SJSA1 (cell line): ENCODE data around the gene PPP6R3. TPM values are rescaled to one million over a fixed set of nuclear protein-coding genes. Genes with fewer than 3 reads are reported as not detected.

Experiments
- DNase-seq, 2 experiments: peaks; one replicate each; pipeline ENCODE4 v3.0.0-alpha.2; 2015 to 2020; ENCODE audit warnings: low spot score in 2 of 2, low read depth in 1 of 2
- H3K27ac ChIP-seq: fragments of 250-450 bp; sonication (Bioruptor Pico); 2 replicates; pipeline ENCODE4 v1.5.1; 2020; ENCODE audit warnings: mild to moderate bottlenecking, moderate library complexity
- H3K27me3 ChIP-seq: fragments of 250-450 bp; sonication (Bioruptor Pico); replicated peaks from 2 replicates; pipeline ENCODE4 v1.5.1; 2020; ENCODE audit warnings: mild to moderate bottlenecking, moderate library complexity
- H3K36me3 ChIP-seq: fragments of 250-450 bp; sonication (Bioruptor Pico); 2 replicates; pipeline ENCODE4 v1.5.1; 2020; ENCODE audit warnings: mild to moderate bottlenecking
- H3K4me1 ChIP-seq: fragments of 250-450 bp; sonication (Bioruptor Pico); replicated peaks from 2 replicates; pipeline ENCODE4 v1.6.1; 2021; ENCODE audit warnings: mild to moderate bottlenecking
- H3K4me3 ChIP-seq: fragments of 250-450 bp; sonication (Bioruptor Pico); 2 replicates; pipeline ENCODE4 v1.5.1; 2020; ENCODE audit warnings: mild to moderate bottlenecking
- H3K9me3 ChIP-seq: fragments of 250-450 bp; sonication (Bioruptor Pico); replicated peaks from 2 replicates; pipeline ENCODE4 v1.5.1; 2020; ENCODE audit warnings: mild to moderate bottlenecking
- total RNA-seq: library from RNA; depleted of rRNA; stranded (reverse); fragments of >200 nt; shearing (Covaris generic); gene quantifications from 2 replicates; pipeline ENCODE4 v1.2.3, GENCODE V29; 2014

Gene PPP6R3
- total RNA-seq, 1 experiment from 2014 or later = 279 TPM

DNA sequence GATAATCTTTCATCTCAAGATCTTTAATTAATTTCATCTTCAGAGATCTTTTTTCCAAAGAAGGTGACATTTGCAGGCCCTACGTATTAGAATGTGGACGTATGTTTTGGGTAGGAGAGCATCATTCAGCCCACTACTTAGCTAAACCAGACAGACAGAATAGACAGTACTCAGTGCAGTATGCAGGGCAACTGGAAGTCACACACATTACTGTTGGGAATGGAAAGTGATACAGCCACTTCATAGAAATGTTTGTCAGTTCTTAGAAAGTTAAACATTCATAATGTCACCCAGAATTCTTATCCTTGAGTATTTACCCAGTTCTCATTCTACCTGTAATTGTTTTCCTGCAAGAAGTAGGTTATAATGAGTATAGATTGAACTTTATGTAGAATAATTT lies 102.9 kb downstream of the PPP6R3 start:
- H3K27me3 ChIP-seq = no peaks in the 10 kb centered on the region
- H3K4me1 ChIP-seq = no peaks in the 10 kb centered on the region
- no peak overlapping the region for H3K27ac ChIP-seq
- H3K9me3 ChIP-seq = no peaks in the 10 kb centered on the region
- H3K36me3 ChIP-seq = peaks cover 91% of the 10 kb centered on the region
- H3K4me3 ChIP-seq = no peak overlapping the region
- DNase-seq = no peak

DNA sequence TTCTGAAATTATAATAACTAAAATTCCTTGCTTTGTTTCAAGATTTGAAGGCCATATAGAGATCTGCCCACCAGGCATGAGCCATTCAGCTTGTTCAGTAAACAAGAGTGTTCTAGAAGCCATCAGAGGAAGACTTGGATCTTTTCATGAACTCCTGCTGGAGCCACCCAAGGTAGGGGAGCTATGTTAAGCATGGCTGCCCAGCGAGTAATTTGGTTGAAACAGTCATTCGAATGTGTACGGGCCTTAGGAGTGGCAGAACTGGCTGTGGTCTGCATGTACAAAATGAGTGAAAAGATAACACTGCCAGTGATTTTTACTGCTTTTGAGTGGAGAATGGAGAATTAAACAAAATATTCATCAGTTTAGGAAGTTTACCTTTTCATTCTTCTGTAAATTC lies 103.7 kb downstream of the PPP6R3 start:
- H3K36me3 ChIP-seq = peaks cover 91% of the 10 kb centered on the region
- H3K9me3 ChIP-seq = no peaks in the 10 kb centered on the region
- no peak for DNase-seq
- no peak overlapping the region for H3K4me3 ChIP-seq
- H3K27ac ChIP-seq = no peak overlapping the region
- H3K4me1 ChIP-seq = no peaks in the 10 kb centered on the region
- no peaks in the 10 kb centered on the region for H3K27me3 ChIP-seq

DNA sequence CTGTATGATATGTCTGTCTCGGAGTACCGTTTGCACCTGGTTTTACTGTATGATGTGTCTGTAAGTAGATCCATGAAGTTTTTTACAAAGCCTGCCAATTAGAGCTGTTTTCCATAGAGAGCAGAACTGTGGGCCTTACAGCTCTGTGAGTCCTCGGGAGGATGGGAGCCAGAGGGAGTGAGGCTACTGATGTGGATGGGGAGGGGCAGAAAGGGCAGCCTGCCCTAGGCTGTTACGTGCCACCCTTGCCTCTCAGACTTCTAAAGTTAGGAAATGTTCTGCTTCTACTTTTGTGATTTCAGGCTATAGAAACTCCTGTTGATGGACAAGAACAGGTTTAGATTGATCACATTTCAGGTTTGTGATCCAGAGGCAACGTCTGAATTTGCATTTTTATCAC lies 105.2 kb downstream of the PPP6R3 start:
- H3K27me3 ChIP-seq = no peaks in the 10 kb centered on the region
- no peak overlapping the region for H3K4me3 ChIP-seq
- DNase-seq = no peak
- no peak overlapping the region for H3K27ac ChIP-seq
- H3K4me1 ChIP-seq = no peaks in the 10 kb centered on the region
- no peaks in the 10 kb centered on the region for H3K9me3 ChIP-seq
- peaks cover 97% of the 10 kb centered on the region for H3K36me3 ChIP-seq

DNA sequence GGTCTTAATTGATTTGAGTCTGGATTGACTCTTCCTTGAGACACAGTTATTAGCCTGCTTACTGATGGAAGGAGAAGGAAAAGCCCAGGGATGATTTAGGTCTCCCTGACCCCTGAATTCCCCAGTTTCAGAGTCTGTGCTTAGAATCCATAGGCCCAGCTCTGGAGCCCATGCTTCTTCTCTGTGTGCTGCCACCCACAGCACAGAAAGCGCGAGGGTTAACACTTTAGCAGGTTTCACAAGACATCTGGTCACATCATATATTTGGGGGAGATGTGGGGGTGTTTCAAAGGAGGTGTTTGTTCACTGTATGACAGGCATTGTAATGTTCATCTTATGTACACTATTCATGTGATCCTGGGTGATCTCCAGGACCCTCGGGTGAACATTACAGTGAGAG lies 107.0 kb downstream of the PPP6R3 start:
- Histone ChIP-seq H3K4me3 (no peak overlapping the region), H3K36me3 (peaks cover 98% of the 10 kb centered on the region)
- DNase-seq = no peak

DNA sequence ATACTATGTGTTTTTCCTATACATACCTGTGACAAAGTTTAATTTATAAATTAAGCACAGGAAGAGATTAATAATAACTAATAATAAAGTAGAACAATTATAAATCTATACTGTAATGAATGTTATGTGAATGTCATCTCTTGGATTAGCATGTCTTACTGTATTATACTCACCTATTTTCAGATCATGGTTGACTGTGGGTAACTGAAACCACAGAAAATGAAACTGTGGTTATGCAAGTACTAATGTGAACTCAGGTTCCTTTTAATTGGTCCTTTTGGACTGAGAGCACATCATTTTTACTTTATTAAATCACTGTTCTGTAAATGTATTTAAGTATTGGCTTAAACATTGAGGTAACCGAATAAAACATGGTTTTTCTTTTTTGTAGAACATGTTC lies 108.8 kb downstream of the PPP6R3 start:
- peaks cover 94% of the 10 kb centered on the region for H3K36me3 ChIP-seq
- no peak for DNase-seq
- H3K27ac ChIP-seq = no peak overlapping the region

More for the DNA sequence above, 107.0 kb downstream of the PPP6R3 start:
- no peaks in the 10 kb centered on the region for H3K27me3 ChIP-seq
- H3K27ac ChIP-seq = no peak overlapping the region
- no peaks in the 10 kb centered on the region for H3K9me3 ChIP-seq
- no peaks in the 10 kb centered on the region for H3K4me1 ChIP-seq

DNA sequence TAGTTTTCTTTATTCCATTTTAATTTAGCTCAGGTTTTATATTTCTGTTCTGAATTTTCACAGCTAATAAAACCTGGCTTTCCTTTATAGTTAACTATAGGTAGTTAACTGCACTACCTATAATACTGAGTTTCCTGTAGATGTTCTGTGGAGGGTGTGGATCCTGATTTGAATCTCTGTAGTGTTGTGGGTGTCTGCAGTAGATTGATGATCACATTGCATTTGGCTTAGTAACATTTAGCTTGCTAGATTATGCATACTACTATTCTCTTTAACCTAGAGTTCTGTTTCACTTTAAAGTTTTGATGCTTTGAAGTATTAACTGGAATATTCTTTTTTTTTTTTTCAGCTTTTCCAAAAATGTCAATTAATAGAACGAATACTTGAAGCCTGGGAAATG lies 110.1 kb downstream of the PPP6R3 start:
- Histone ChIP-seq H3K36me3 (peaks cover 93% of the 10 kb centered on the region), H3K4me1 (peaks cover 18% of the 10 kb centered on the region), H3K9me3 (no peaks in the 10 kb centered on the region), H3K27ac (no peak overlapping the region), H3K4me3 (no peak overlapping the region), H3K27me3 (no peaks in the 10 kb centered on the region)
- no peak for DNase-seq

More for the DNA sequence above, 108.8 kb downstream of the PPP6R3 start:
- no peaks in the 10 kb centered on the region for H3K9me3 ChIP-seq
- H3K4me3 ChIP-seq = no peak overlapping the region
- peaks cover 9% of the 10 kb centered on the region for H3K4me1 ChIP-seq
- no peaks in the 10 kb centered on the region for H3K27me3 ChIP-seq

DNA sequence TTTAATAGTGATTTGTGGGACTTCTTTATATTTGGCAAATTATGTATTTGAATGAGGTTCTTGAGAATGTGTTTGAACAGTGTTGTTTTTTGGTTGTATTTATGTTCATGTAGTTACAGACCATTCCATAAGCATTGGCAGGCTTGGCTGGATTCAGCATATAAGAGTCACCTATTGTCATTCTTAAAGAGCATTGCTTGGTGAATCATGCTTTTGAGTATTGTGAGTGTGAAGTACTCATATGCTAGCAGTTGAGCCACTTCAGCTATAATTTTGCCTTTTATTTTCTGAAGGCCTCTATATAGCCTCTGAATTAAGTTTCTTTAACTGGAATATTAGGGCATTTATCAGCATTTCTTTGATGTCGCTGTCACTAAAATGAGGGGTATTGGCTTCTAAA lies 113.8 kb downstream of the PPP6R3 start:
- Histone ChIP-seq H3K4me1 (peaks cover 22% of the 10 kb centered on the region), H3K27me3 (no peaks in the 10 kb centered on the region), H3K9me3 (no peaks in the 10 kb centered on the region), H3K36me3 (peaks cover 93% of the 10 kb centered on the region), H3K4me3 (no peak overlapping the region), H3K27ac (peak overlapping the region; percentile 52)
- peak; percentile 66 to 69 for DNase-seq

DNA sequence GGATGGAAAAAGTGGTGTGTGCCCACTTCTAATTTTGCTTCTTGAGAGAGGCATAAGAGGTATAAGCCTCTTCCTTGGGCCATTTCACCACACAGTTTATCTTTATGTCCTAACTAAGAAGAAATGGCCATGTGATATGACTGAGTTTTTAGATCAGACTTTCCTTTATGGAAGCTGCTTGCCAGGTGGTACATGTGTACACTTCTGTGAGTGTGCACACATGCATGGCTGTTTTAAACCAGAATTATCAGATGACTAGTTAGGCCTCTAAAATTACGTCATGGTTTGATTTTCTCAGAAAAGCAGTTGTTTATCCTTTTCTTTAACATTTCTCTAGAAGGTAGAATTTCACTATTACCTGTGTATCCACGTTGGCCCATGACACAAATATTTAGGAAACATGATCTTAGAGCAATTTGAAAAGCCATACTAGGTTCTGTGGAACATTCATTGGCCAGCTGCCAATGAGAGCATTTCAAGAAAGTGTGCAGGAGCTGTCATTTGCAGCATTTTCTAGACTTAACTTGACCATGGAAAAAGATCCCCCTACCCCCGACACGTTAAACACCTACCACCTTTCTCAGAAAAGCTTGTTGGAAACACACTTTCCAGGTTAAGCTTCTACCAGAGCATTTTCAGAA lies 114.6 kb downstream of the PPP6R3 start:
- Histone ChIP-seq H3K4me1 (peaks cover 28% of the 10 kb centered on the region), H3K36me3 (peaks cover 93% of the 10 kb centered on the region), H3K27me3 (no peaks in the 10 kb centered on the region), H3K27ac (peak overlapping the region; percentile 47), H3K4me3 (no peak overlapping the region), H3K9me3 (no peaks in the 10 kb centered on the region)
- no peak for DNase-seq

DNA sequence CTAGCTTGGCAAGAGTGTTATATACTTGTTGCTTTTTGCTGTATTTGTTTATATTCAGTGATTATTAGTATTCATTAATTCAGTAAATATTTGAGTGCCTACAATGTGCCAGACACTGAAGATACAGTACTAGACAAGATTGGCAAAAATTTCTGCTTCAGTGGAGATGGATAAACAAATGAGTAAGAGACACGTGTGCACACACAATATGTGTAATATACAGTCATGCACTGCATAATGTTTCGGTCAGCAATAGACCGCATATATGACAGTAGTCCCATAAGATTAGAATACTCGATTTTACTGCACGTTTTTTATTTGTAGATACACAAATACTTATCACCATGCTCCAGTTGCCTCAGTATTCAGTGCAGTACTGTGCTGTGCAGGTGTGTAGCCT lies 118.9 kb downstream of the PPP6R3 start:
- DNase-seq = no peak
- peaks cover 88% of the 10 kb centered on the region for H3K36me3 ChIP-seq
- no peak overlapping the region for H3K4me3 ChIP-seq
- H3K9me3 ChIP-seq = no peaks in the 10 kb centered on the region
- H3K27me3 ChIP-seq = no peaks in the 10 kb centered on the region
- peaks cover 23% of the 10 kb centered on the region for H3K4me1 ChIP-seq
- no peak overlapping the region for H3K27ac ChIP-seq

DNA sequence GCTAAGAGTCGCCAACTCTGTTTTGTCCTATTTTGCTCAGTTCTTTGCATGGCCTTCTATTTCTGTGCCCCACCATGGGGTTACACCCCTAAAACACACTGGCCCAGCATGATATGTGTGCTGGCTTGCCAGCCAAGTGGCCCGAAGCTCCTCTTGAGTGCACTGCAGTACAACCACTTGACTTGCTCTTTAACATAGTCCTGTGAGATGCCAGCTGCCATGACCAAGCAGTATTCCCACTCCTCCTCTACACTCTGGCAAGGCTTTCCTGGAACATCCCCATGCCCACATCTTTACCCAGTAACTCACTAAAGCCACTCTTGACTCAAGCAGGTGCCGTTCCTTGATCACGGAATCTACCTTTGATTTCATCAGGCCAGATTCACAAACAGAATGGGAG lies 120.9 kb downstream of the PPP6R3 start:
- Histone ChIP-seq H3K4me3 (no peak overlapping the region), H3K9me3 (no peaks in the 10 kb centered on the region), H3K27ac (no peak overlapping the region), H3K4me1 (peaks cover 18% of the 10 kb centered on the region), H3K27me3 (no peaks in the 10 kb centered on the region), H3K36me3 (peaks cover 87% of the 10 kb centered on the region)
- DNase-seq = no peak

DNA sequence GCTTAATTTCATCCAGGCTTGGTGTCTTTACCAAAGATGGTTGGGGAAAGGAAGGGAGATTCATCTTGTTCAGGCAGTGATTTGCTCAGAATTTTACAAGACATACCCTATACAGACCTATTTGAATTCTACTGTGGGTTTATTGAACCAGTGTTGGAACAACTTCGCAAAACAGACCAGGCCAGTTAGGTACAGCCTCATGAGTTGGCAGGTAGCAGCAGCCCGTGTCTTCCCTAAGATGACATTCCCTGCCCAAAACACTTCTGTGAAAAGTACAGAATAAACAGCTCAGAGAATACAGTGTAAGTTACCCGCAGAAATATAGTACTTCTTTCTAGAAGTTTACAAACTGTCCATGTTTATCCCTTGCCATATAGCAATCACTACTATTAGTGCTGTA lies 121.3 kb downstream of the PPP6R3 start:
- Histone ChIP-seq H3K27me3 (no peaks in the 10 kb centered on the region), H3K9me3 (no peaks in the 10 kb centered on the region), H3K36me3 (peaks cover 86% of the 10 kb centered on the region), H3K4me1 (peaks cover 18% of the 10 kb centered on the region), H3K27ac (no peak overlapping the region), H3K4me3 (no peak overlapping the region)
- DNase-seq = no peak

DNA sequence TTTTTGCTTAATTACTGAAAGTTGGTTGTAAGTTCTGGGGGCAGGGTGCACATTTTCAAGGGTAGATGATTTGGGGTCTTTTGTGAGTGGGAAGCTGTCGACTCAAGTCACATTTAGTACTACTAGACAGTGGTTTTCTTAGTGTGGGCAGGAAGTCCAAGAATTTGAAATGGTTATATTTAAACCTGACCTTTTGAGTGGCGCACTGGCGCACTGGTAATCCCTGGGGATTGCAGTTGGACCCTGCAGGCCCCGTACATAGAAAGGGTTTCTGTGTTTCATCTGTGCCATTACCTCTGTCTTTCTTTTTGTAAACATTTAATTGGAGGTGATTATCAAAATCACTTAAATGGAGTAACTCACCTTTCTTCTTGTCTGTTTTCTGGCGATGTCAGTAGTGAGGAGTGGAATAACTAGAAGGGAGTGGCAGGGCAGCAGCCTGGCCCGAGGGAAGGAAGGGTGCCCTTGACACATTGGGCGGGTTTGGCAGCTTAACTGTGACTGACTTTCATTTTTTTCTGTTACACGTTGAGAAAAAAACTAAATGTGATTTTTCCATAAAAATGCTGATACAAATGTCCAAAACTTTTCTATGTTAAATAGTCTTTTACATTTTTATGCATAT lies 122.0 kb downstream of the PPP6R3 start:
- Histone ChIP-seq H3K36me3 (peaks cover 86% of the 10 kb centered on the region), H3K4me3 (no peak overlapping the region), H3K27ac (no peak overlapping the region), H3K4me1 (peaks cover 18% of the 10 kb centered on the region), H3K27me3 (no peaks in the 10 kb centered on the region), H3K9me3 (no peaks in the 10 kb centered on the region)
- no peak for DNase-seq

DNA sequence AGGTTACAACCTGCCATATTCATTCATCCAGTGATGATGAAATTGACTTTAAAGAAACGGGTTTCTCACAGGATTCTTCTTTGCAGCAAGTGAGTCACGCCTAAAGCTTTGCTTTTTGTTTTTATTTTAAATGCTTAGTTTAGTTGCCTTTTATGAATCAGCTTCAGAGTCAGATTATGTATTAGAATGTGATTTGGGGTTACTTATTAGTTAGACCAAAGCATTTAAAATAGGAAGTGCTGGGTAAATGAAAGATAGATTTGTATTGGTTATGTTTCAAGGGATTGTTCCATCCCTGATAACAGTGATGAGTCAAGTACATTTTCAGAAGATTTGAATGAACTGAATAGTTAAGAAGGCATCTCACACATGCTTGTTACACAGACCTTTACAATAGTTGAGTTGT lies 122.5 kb downstream of the PPP6R3 start:
- Histone ChIP-seq H3K36me3 (peaks cover 86% of the 10 kb centered on the region), H3K27me3 (no peaks in the 10 kb centered on the region), H3K27ac (no peak overlapping the region), H3K4me1 (peaks cover 18% of the 10 kb centered on the region), H3K9me3 (no peaks in the 10 kb centered on the region), H3K4me3 (no peak overlapping the region)
- peak in 1 of 2 experiments; percentile 29 for DNase-seq

DNA sequence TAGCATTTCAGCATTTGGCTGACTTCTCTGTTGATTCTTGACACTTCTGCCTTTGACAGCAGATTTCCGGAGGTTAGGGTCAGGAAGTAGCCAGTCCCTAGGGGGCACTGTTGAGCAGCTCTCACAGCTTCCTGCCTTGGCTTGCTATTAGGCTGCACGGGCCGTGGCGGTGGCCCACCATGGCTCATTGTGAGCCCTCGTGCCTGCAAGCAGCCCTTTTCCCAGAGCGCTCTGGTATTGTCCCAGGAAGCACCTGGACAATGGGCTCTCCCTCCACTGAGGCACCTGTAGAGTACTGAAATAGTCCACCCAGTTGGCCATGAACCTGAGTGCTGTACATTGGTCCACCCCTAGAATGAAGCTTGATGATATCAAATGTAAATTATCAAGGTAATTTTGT lies 123.5 kb downstream of the PPP6R3 start:
- no peaks in the 10 kb centered on the region for H3K27me3 ChIP-seq
- H3K4me3 ChIP-seq = no peak overlapping the region
- H3K36me3 ChIP-seq = peaks cover 80% of the 10 kb centered on the region
- peak; percentile 27 to 67 for DNase-seq
- no peak overlapping the region for H3K27ac ChIP-seq
- no peaks in the 10 kb centered on the region for H3K9me3 ChIP-seq
- H3K4me1 ChIP-seq = peaks cover 17% of the 10 kb centered on the region
